Measurements from ENCODE around the gene MARF1. TPM values are rescaled to one million over a fixed set of nuclear protein-coding genes. Genes with fewer than 3 reads are reported as not detected.

MARF1 gene
- total RNA-seq, 1 experiment from 2014 or later, result 59.4 TPM

DNA sequence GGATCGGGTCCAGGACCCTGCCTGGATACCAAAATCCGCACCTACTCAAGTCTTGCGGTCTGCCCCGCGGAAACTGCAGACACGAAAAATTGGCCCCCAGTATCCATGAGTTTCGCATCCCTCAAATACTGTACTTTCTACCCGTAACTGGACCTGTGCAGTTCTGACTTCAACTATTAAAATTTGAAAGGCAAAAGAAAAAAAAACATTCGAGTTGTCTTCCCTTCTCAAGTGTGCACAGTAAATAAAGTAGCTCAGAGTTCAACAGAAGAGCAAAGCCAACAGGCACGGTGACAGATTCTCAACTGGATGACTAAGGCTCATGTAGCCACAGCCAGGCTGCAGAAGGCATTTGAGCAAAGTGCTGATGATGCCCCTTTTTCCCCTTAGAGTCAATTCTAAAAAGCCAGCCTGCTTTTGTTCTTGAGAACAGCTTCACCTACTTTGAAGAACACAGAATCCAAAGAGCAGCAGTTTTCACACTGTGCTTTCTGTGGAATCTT is 32.5 kb downstream of the MARF1 start:
- H4K20me1 ChIP-seq (ENCODE audit: insufficient read depth), result no peaks in the 10 kb centered on the region
- no peaks in the 10 kb centered on the region for H3K27me3 ChIP-seq (ENCODE audit: insufficient read depth, low read length)
- intact Hi-C loops (cut with micrococcal nuclease), result no loop called here
- no peak overlapping the region for H2AFZ ChIP-seq (ENCODE audit: low read depth, low read length, poor library complexity, severe bottlenecking)
- no peak for DNase-seq (ENCODE audit: low read depth, low spot score)
- TF ChIP-seq CBX3 (IDR thresholded peaks at IDR 0.05; ENCODE audit: low read depth) (no peak), TCF7L2 (IDR thresholded peaks at IDR 0.05; ENCODE audit: borderline replicate concordance, extremely low read depth, insufficient read depth, insufficient read length) (no peak), POLR2AphosphoS5 (IDR thresholded peaks at IDR 0.05; ENCODE audit: low read depth, low read length) (no peak), POLR2A (IDR thresholded peaks at IDR 0.05; ENCODE audit: borderline replicate concordance, extremely low read depth, insufficient read depth, insufficient read length) (no peak), CEBPB (IDR thresholded peaks at IDR 0.05; ENCODE audit: low read depth) (no peak), EZH2phosphoT487 (IDR thresholded peaks at IDR 0.05; ENCODE audit: borderline replicate concordance) (no peak), EGR1 (IDR thresholded peaks at IDR 0.05; ENCODE audit: low read depth) (no peak), JUND (IDR thresholded peaks at IDR 0.05) (no peak), SP1 (IDR thresholded peaks at IDR 0.05; ENCODE audit: low read depth) (no peak), SIN3A (IDR thresholded peaks at IDR 0.05; ENCODE audit: low read depth) (no peak), ZNF274 (IDR thresholded peaks at IDR 0.05; ENCODE audit: low read depth, low read length) (no peak)
- TF ChIP-seq, protein P1, sequence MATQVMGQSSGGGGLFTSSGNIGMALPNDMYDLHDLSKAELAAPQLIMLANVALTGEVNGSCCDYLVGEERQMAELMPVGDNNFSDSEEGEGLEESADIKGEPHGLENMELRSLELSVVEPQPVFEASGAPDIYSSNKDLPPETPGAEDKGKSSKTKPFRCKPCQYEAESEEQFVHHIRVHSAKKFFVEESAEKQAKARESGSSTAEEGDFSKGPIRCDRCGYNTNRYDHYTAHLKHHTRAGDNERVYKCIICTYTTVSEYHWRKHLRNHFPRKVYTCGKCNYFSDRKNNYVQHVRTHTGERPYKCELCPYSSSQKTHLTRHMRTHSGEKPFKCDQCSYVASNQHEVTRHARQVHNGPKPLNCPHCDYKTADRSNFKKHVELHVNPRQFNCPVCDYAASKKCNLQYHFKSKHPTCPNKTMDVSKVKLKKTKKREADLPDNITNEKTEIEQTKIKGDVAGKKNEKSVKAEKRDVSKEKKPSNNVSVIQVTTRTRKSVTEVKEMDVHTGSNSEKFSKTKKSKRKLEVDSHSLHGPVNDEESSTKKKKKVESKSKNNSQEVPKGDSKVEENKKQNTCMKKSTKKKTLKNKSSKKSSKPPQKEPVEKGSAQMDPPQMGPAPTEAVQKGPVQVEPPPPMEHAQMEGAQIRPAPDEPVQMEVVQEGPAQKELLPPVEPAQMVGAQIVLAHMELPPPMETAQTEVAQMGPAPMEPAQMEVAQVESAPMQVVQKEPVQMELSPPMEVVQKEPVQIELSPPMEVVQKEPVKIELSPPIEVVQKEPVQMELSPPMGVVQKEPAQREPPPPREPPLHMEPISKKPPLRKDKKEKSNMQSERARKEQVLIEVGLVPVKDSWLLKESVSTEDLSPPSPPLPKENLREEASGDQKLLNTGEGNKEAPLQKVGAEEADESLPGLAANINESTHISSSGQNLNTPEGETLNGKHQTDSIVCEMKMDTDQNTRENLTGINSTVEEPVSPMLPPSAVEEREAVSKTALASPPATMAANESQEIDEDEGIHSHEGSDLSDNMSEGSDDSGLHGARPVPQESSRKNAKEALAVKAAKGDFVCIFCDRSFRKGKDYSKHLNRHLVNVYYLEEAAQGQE (IDR thresholded peaks at IDR 0.05; ENCODE audit: low read depth), result no peak
- TF ChIP-seq, protein P2, sequence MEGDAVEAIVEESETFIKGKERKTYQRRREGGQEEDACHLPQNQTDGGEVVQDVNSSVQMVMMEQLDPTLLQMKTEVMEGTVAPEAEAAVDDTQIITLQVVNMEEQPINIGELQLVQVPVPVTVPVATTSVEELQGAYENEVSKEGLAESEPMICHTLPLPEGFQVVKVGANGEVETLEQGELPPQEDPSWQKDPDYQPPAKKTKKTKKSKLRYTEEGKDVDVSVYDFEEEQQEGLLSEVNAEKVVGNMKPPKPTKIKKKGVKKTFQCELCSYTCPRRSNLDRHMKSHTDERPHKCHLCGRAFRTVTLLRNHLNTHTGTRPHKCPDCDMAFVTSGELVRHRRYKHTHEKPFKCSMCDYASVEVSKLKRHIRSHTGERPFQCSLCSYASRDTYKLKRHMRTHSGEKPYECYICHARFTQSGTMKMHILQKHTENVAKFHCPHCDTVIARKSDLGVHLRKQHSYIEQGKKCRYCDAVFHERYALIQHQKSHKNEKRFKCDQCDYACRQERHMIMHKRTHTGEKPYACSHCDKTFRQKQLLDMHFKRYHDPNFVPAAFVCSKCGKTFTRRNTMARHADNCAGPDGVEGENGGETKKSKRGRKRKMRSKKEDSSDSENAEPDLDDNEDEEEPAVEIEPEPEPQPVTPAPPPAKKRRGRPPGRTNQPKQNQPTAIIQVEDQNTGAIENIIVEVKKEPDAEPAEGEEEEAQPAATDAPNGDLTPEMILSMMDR (IDR thresholded peaks at IDR 0.05 in 2 of 3, conservative IDR thresholded peaks at IDR 0.05 in 1 of 3; ENCODE audit: borderline replicate concordance in 1 of 3, insufficient read depth in 1 of 3, low read depth in 2 of 3, low read length in 2 of 3), result no peak
- H3K36me3 ChIP-seq (ENCODE audit: control insufficient read depth in 1 of 2, insufficient read depth in 2 of 2, low read length in 2 of 2), result peaks cover 14% of the 10 kb centered on the region in 2 experiments
- ChIA-PET POLR2A (no interaction called here), CTCF (no interaction called here), RAD21 (ENCODE audit: low non-redundant PET in 1 of 2, low total read pairs in 2 of 2, uncharacterized antibody in 2 of 2, unreplicated experiment in 2 of 2) (no interaction called here)
- no peak for ATAC-seq
- no peak overlapping the region for H3K27ac ChIP-seq (ENCODE audit: low read depth, low read length)
- peaks cover 14 to 27% of the 10 kb centered on the region in 2 experiments for H3K4me1 ChIP-seq (ENCODE audit: control insufficient read depth in 1 of 2, insufficient read depth in 2 of 2, low read length in 2 of 2)
- H3K4me2 ChIP-seq (ENCODE audit: low read length), result no peak overlapping the region
- no peaks in the 10 kb centered on the region for H3K9me3 ChIP-seq (ENCODE audit: control insufficient read depth in 1 of 2, insufficient read depth in 1 of 2, low read depth in 1 of 2, low read length in 2 of 2)
- H3K79me2 ChIP-seq (ENCODE audit: insufficient read depth, low read length), result no peaks in the 10 kb centered on the region
- no peak overlapping the region for H3K4me3 ChIP-seq (replicated peaks in 1 of 2; ENCODE audit: low read depth in 1 of 2, low read length in 2 of 2)
- BruUV-seq (replicated peaks), result no TSS peak
- H3K9ac ChIP-seq (ENCODE audit: low read length), result no peak overlapping the region
- H3K9me2 ChIP-seq (ENCODE audit: insufficient read depth), result no peaks in the 10 kb centered on the region

Measured in HCT116 (cell line).